ENCODE results near the gene OTUD7B. TPM values are rescaled to one million over a fixed set of nuclear protein-coding genes. Genes with fewer than 3 reads are reported as not detected.
A peak's percentile ranks its signal among the peaks of the same experiment; 100 is the strongest.

OTUD7B gene
- total and polyA plus RNA-seq, 2 donors from 2014 or later = 3.4 to 28.1 TPM

GRCh38 chr1:150009604-150010392 is 728 bp downstream of the OTUD7B start:
- no peak for TF ChIP-seq CTCF (IDR thresholded peaks at IDR 0.05; ENCODE audit: borderline replicate concordance, extremely low read depth, insufficient read depth)
- no peaks in the 10 kb centered on the region for H3K36me3 ChIP-seq (ENCODE audit: control insufficient read depth in 2 of 3, insufficient read depth in 3 of 3, low read length in 3 of 3)
- DNase-seq (peak; percentile 66 to 84 (median 69)), FAIRE-seq (no peak)
- H3K4me1 ChIP-seq (ENCODE audit: control insufficient read depth in 2 of 3, insufficient read depth in 2 of 3, low read depth in 1 of 3, low read length in 3 of 3) = peaks cover 3 to 31% (median 11%) of the 10 kb centered on the region in 3 donors
- no peaks in the 10 kb centered on the region for H3K27me3 ChIP-seq (ENCODE audit: control insufficient read depth, insufficient read depth, low read length)
- no peaks in the 10 kb centered on the region for H3K9me3 ChIP-seq (ENCODE audit: control insufficient read depth in 2 of 3, insufficient read depth in 1 of 3, low read length in 3 of 3)
- intact Hi-C loops (cut with DNase I) = no loop called here
- H3K27ac ChIP-seq (ENCODE audit: low read depth in 2 of 2, low read length in 2 of 2) = peak overlapping the region; percentile 98 to 99
- H3K9ac ChIP-seq (ENCODE audit: low read length in 3 of 3) = peak overlapping the region; percentile 90 to 99 (median 96)
- peak overlapping the region; percentile 86 to 96 (median 94) for H3K4me3 ChIP-seq (ENCODE audit: low read length in 3 of 3)

- no peak for TF ChIP-seq CTCF (IDR thresholded peaks at IDR 0.05; ENCODE audit: borderline replicate concordance, extremely low read depth, insufficient read depth)
- peak overlapping the region; percentile 86 to 96 (median 94) for H3K4me3 ChIP-seq (ENCODE audit: low read length in 3 of 3)
Measured at GRCh38 chr1:150008699-150009098, 1.8 kb downstream of the OTUD7B start.

DNA sequence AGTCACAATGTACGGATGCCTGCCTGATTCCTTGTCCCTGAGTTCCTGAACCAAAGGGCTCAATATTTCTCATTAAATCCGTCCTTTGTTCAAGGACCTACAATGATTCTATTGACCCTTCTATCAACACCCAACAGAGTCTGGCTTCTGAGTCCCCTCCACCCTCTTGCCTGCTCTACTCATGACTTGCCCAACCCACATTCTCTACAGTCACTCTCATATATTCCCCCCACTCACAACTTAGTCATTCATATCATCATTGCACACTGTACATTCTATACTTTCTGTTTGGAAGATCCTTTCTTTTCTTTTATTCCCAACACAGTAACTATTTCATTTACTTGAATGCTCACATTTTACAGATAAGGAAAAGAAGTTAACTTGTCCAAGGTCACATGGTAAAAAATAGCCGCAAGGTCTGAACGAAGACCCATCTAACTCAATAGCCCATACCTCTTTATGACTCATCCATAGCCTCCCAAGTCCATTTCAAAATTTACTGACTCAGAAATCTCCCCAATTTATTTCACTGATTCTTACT is 3.6 kb downstream of the OTUD7B start:
- H3K9me3 ChIP-seq (ENCODE audit: control insufficient read depth in 2 of 3, insufficient read depth in 1 of 3, low read length in 3 of 3) = no peaks in the 10 kb centered on the region
- H3K36me3 ChIP-seq (ENCODE audit: control insufficient read depth in 2 of 3, insufficient read depth in 3 of 3, low read length in 3 of 3) = no peaks in the 10 kb centered on the region
- no peak overlapping the region for H3K4me3 ChIP-seq (ENCODE audit: low read length in 3 of 3)
- peaks cover 3 to 31% (median 14%) of the 10 kb centered on the region in 3 donors for H3K4me1 ChIP-seq (ENCODE audit: control insufficient read depth in 2 of 3, insufficient read depth in 2 of 3, low read depth in 1 of 3, low read length in 3 of 3)
- intact Hi-C loops (cut with DNase I) = no loop called here
- no peak for FAIRE-seq
- peak overlapping the region in 1 of 2 donors; percentile 5 for H3K27ac ChIP-seq (ENCODE audit: low read depth in 2 of 2, low read length in 2 of 2)
- DNase-seq = no peak
- TF ChIP-seq CTCF (IDR thresholded peaks at IDR 0.05; ENCODE audit: borderline replicate concordance, extremely low read depth, insufficient read depth) = no peak
- H3K9ac ChIP-seq (ENCODE audit: low read length in 3 of 3) = no peak overlapping the region
- no peaks in the 10 kb centered on the region for H3K27me3 ChIP-seq (ENCODE audit: control insufficient read depth, insufficient read depth, low read length)

More at GRCh38 chr1:150008699-150009098, 1.8 kb downstream of the OTUD7B start:
- no peak for DNase-seq
- Histone ChIP-seq H3K27ac (ENCODE audit: low read depth in 2 of 2, low read length in 2 of 2) (no peak overlapping the region), H3K4me1 (ENCODE audit: control insufficient read depth in 2 of 3, insufficient read depth in 2 of 3, low read depth in 1 of 3, low read length in 3 of 3) (peaks cover 3 to 31% (median 11%) of the 10 kb centered on the region in 3 donors), H3K9ac (ENCODE audit: low read length in 3 of 3) (peak overlapping the region in 2 of 3 donors; percentile 90 to 99), H3K27me3 (ENCODE audit: control insufficient read depth, insufficient read depth, low read length) (no peaks in the 10 kb centered on the region), H3K36me3 (ENCODE audit: control insufficient read depth in 2 of 3, insufficient read depth in 3 of 3, low read length in 3 of 3) (no peaks in the 10 kb centered on the region), H3K9me3 (ENCODE audit: control insufficient read depth in 2 of 3, insufficient read depth in 1 of 3, low read length in 3 of 3) (no peaks in the 10 kb centered on the region)
- no peak for FAIRE-seq
- intact Hi-C loops (cut with DNase I) = no loop called here
